WERI-Rb-1 (cell line): ENCODE data around the gene BMPR2.

Experiments used
- DNase-seq: peaks from one replicate; pipeline ENCODE4 v3.0.0-alpha.2; 2020
- H3K27ac ChIP-seq: fragments of 250-450 bp; sonication (Bioruptor Pico); 2 replicates; pipeline ENCODE4 v1.5.1; 2020; ENCODE audit warnings: mild to moderate bottlenecking, moderate library complexity
- H3K27me3 ChIP-seq: fragments of 250-450 bp; sonication (Bioruptor Pico); 2 replicates; pipeline ENCODE4 v1.5.1; 2021; ENCODE audit warnings: mild to moderate bottlenecking, low read depth, moderate library complexity; ENCODE audit not compliant: insufficient read depth, severe bottlenecking
- H3K36me3 ChIP-seq: fragments of 250-450 bp; sonication (Bioruptor Pico); 2 replicates; pipeline ENCODE4 v1.5.1; 2020; ENCODE audit warnings: mild to moderate bottlenecking, moderate library complexity
- H3K4me3 ChIP-seq: 2 replicates; pipeline ENCODE4 v1.5.1; 2011; ENCODE audit warnings: low read depth, mild to moderate bottlenecking, control low read depth, low read length
- H3K9me3 ChIP-seq: fragments of 250-450 bp; sonication (Bioruptor Pico); 2 replicates; pipeline ENCODE4 v1.5.1; 2021; ENCODE audit warnings: mild to moderate bottlenecking, moderate library complexity; ENCODE audit not compliant: severe bottlenecking
- TF ChIP-seq, protein P1 (sequence below): IDR thresholded peaks from 2 replicates; pipeline ENCODE4 v1.5.1; 2011; ENCODE audit warnings: low read depth, mild to moderate bottlenecking, control low read depth, inconsistent platforms, low read length

BMPR2 gene

DNA sequence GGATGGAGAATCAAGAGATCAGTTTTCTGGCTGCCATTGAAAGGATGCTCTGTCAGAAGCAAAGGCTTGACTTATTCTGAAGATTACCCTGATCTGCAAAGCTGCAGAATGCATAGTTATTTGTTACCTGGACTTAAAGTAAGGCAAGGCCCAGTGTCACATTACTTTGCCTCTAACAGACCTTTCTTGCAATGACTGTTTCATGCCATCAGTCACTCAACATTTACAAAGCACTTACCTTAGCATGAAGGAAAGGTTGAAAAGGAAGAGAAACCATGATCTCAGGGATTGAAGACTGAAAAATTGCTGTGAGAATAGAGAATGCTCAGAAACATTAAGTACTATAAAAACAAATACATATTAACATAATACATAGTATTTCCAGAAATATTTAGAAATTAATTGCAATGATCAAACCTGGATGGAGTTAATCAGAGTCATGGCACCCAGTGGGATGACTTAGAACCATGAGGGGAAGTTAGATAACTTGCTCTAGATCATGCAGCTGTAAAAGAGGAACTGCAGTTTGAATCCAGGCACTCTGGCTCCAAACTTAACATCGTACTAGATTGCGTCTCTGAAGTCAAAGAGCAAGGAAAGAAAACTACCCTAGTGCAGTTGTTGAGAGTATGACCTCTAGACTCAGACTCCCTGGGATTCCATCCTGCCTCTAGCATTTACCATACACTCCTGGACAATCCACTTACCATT, 232.2 kb downstream of the BMPR2 start:
- no peak for DNase-seq
- no peak overlapping the region for H3K27ac ChIP-seq
- H3K27me3 ChIP-seq: no peaks in the 10 kb centered on the region
- H3K9me3 ChIP-seq: no peaks in the 10 kb centered on the region
- H3K36me3 ChIP-seq: no peaks in the 10 kb centered on the region
- TF ChIP-seq, protein P1, sequence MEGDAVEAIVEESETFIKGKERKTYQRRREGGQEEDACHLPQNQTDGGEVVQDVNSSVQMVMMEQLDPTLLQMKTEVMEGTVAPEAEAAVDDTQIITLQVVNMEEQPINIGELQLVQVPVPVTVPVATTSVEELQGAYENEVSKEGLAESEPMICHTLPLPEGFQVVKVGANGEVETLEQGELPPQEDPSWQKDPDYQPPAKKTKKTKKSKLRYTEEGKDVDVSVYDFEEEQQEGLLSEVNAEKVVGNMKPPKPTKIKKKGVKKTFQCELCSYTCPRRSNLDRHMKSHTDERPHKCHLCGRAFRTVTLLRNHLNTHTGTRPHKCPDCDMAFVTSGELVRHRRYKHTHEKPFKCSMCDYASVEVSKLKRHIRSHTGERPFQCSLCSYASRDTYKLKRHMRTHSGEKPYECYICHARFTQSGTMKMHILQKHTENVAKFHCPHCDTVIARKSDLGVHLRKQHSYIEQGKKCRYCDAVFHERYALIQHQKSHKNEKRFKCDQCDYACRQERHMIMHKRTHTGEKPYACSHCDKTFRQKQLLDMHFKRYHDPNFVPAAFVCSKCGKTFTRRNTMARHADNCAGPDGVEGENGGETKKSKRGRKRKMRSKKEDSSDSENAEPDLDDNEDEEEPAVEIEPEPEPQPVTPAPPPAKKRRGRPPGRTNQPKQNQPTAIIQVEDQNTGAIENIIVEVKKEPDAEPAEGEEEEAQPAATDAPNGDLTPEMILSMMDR: no peak
- no peak overlapping the region for H3K4me3 ChIP-seq

- DNase-seq: no peak
- H3K9me3 ChIP-seq: no peaks in the 10 kb centered on the region
- TF ChIP-seq, protein P1: no peak
Observed at GRCh38 chr2:202609381-202610145, 233.4 kb downstream of the BMPR2 start.

DNA sequence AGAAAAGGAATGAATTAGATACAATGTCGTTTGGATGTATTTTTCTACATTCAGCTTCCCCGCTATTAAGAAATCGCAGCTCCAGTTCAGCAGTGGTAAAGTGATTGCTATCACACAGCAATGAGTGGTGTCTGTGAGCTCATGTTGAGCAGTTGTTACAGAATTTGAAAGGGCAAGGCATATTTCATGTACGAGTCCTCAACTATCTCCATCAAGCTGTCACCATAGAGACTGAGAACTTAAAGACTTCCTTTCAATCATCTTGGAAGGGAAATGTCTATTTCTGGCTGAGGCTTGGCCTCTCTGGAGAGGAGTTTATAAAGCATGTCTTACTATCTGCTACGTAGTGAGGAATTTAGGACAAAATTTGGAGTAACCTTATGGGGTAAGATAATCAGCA, 234.3 kb downstream of the BMPR2 start:
- DNase-seq: no peak
- Histone ChIP-seq H3K4me3 (no peak overlapping the region), H3K27ac (no peak overlapping the region), H3K27me3 (no peaks in the 10 kb centered on the region), H3K9me3 (no peaks in the 10 kb centered on the region), H3K36me3 (no peaks in the 10 kb centered on the region)
- TF ChIP-seq, protein P1: no peak

More at GRCh38 chr2:202609381-202610145, 233.4 kb downstream of the BMPR2 start:
- H3K4me3 ChIP-seq: no peak overlapping the region
- H3K27ac ChIP-seq: no peak overlapping the region
- H3K36me3 ChIP-seq: no peaks in the 10 kb centered on the region
- H3K27me3 ChIP-seq: no peaks in the 10 kb centered on the region

GRCh38 chr2:202612145-202612544, 236.0 kb downstream of the BMPR2 start:
- TF ChIP-seq, protein P1: no peak
- no peak for DNase-seq
- Histone ChIP-seq H3K27ac (no peak overlapping the region), H3K27me3 (no peaks in the 10 kb centered on the region), H3K9me3 (no peaks in the 10 kb centered on the region), H3K4me3 (no peak overlapping the region), H3K36me3 (no peaks in the 10 kb centered on the region)

GRCh38 chr2:202613479-202613878, 237.4 kb downstream of the BMPR2 start:
- Histone ChIP-seq H3K36me3 (no peaks in the 10 kb centered on the region), H3K4me3 (no peak overlapping the region), H3K27ac (no peak overlapping the region), H3K9me3 (no peaks in the 10 kb centered on the region), H3K27me3 (no peaks in the 10 kb centered on the region)
- TF ChIP-seq, protein P1: no peak
- no peak for DNase-seq
